TTC549 (cell line): ENCODE results near the gene SLC44A1.

Experiments
- FAIRE-seq: peaks from 2 replicates; lab custom pipeline; 2012; peaks lifted over from hg19 to GRCh38; lab: Jason Lieb, UNC

Gene SLC44A1

DNA sequence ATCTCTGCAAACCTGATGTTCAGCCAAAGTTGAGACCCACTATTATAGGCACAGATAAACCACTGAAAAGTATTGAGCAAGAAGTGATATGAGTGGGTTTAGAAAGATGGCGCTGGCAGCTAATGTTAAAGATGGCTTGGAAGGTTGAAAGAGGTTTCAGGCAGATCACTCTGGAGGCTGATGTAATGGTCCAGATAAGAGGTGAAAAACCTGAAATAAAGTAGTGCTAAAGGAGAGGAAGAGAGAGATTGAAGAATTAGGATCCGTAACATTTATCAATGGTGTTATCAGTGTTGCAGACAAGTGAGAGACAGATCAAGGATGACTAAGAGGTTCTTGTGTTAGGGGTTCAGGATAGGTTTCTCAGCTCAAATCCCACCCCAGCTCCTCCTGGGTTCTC, 58.3 kb downstream of the SLC44A1 start:
- FAIRE-seq = no peak

DNA sequence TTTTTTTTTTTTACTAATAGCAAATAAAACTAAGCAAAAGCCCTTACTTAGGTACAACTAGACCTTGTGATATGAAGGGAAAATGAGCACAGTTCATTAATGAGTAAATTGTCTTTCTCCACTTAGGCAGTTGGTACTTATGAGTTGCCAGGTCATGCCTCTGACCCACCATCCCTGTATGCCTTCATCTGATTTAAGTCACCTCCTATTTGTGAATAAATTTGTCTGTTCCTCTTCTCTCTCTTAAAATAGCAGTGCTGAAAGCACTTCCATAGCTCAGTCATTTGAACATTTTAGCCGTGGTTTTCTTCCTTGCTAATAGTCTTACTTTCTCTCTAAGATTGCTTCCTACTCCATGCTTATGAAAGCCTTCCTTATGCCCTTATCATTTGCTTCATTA, 61.4 kb downstream of the SLC44A1 start:
- no peak for FAIRE-seq

DNA sequence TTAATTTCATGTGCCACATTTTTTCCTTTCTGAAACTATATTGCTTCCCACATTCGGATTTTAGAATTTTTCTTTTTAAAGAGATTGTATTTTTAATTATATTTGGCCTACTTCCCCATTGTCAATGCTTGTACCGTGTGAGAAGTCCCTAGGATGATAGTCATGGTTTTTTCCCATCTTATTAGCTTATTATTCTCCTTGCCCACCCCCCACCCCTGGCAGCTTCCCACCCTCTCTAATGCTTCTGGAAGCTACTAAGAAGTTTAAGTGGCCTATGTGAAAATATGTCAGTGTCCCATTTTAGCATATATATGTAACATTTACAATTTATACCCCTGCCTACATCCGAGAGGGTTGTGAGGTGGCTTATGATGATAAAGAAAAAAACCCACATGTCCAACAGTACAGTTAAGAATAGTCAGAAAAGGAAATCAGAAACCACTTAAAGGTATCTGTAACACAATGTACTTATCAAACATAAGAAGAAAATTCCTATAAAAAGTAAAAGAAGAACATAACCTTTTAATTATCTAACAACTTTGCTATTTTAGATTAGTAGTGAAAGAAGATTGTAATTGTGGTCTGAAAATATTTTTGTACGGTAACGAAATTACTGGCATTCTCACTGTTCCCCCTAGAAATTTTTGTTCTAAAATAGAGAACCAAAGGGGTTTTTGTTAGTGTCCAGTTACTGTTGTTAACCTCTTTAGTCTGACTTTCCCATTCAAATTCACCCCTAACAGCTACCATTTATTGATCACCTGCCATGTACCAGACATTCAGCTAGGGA, 62.1 kb downstream of the SLC44A1 start:
- FAIRE-seq = no peak

DNA sequence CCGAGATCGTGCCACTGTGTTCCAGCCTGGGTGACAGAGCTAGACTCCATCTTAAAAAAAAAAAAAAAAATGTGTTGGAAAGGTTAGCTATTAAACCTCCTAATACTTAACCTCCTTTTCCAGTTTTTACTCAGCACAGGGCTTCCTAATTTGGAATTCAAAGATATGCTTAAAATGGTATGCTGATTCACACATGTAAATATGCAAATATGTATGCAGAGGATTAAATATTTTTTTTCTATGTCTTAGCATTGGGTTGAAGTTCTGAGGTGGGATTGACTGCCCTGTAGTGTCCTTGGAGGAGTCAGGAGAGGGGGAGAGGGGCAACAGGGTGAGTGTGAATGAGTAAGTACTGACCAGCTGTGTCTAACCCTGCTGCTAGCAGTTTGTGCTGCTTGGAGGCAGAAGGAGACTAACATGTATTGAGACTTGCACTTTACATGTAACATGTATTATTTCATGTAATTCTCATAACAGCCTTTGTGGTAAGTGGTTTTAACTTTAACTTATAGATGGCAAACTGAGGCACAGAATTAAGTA, 63.2 kb downstream of the SLC44A1 start:
- no peak for FAIRE-seq

DNA sequence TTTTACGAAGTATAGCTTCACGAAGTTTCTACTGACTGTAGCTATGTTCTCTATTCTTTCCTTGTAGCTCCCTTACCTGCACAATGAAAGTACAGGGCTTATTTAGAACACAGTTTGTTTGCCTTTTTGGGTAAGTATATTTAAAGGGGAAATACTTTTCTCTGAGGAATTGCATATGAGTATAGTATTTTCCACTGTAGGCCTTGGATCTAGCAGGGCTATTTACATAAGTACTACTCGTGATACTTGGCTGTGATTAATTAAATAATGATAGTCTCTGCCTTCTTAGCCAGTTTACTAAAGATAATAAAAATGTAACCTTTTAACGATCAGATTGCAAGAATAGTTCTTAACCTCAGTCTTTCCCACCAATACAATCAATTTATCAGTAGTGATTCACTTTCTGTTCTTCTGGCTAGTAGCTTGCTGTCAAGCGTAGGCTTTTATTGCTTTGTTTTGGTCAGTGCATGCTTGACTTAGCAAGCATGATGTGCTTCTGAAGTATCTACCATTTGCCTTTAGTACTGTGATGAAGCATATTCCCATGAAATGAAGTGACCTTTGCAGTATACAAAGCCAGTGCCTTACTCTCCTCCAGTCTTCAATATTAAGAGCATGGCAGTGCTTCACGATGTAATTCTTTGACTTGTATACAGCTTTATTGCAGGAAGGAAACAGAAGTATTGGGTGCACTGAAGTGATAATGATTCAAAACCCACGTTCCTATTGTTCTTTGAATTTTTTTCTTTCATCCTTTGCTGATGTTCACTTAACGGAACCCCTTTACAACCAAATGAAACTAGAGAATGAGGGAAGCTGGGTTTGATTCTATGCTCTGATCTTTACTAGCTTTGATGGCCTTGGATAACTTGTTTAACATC, 64.2 kb downstream of the SLC44A1 start:
- no peak for FAIRE-seq

DNA sequence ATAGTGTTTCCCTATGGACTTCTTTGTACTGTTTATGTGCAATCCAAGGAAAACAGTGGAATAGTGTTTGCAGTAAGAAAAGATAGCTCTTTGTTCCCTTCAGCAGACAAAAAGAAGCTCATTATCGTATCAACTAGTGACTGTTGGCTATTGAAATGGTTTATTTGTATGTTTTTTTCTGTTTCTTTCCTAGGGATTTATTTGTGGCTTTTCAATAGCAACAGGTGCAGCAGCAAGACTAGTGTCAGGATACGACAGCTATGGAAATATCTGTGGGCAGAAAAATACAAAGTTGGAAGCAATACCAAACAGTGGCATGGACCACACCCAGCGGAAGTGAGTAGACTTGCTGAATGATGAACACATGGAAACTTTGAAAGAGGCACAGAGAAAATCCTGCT, 65.1 kb downstream of the SLC44A1 start:
- no peak for FAIRE-seq

DNA sequence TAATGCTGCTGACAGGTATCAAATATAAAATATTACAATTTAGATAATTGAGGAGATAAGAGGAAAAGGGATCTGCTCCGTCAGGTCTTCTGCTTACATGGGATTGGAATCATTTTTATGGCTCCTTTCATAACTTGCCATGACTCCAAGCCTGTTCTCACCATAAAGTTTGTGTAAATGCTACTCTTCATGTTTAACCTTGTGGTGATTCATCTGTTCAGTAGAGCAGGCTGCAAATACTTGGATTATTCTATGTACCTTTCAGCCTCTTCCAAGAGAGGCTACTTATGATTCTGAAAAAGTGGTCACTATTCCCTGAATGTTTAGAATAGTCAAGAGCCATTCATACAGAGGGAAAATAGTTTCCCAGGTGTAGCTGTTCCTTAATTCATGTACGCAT, 66.9 kb downstream of the SLC44A1 start:
- FAIRE-seq = no peak

DNA sequence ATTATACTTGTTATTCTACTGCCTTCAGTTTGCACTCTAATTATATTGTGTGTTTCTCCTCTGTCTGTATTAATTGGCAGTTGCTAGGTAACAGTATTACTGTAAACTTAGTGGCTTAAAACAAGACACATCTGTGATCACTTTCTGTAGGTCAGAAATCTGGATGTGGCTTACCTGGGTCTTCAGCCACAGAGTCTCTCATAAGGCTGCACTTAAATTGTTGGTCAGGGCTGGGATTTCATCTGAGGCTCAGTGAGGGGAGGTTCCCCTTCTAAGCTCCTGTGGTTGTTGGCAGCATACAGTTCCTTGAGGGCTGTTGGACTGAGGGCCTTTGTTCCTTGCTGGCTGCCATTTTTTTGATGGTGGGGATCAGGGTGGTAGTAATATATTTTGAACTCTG, 68.8 kb downstream of the SLC44A1 start:
- no peak for FAIRE-seq

DNA sequence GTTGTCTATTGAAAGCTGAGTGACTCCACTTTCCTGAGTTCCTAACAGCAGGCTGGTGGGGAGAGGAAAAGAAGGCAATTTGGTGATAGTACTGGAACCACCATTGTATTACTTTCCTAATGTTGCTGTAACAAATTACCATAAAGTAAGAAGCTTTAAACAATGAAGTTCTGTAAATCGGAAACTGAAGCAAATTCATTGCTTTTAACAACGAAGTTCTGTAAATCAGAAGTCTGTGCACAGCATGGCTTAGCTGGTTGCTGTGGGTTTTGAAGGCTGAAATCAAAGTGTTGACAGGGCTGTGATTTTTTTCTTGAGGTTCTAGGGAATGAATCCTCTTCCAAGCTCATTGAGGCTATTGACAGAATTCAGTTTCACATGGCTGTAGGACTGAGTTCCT, 72.3 kb downstream of the SLC44A1 start:
- no peak for FAIRE-seq

DNA sequence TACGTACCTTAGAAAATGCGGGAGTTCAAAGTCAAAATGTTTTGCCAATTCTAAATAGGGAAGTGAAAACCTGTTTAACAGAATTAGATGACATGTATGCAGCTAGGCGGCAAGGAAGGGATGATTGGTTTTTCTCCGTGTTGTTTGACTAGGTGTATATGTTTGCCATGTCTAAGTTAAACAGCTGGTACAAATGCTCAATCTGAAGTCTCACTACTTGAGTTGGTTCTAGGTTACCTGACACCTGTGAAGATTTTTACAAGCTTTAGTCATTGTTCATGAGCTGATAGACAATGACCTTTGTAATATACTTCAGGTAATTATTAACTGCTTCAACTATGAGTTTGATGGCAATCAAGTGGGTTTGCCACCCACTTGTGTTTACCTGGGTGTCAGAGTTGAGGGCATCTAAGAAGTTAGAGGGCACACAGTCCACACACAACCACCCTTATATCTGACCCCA, 74.3 kb downstream of the SLC44A1 start:
- no peak for FAIRE-seq

DNA sequence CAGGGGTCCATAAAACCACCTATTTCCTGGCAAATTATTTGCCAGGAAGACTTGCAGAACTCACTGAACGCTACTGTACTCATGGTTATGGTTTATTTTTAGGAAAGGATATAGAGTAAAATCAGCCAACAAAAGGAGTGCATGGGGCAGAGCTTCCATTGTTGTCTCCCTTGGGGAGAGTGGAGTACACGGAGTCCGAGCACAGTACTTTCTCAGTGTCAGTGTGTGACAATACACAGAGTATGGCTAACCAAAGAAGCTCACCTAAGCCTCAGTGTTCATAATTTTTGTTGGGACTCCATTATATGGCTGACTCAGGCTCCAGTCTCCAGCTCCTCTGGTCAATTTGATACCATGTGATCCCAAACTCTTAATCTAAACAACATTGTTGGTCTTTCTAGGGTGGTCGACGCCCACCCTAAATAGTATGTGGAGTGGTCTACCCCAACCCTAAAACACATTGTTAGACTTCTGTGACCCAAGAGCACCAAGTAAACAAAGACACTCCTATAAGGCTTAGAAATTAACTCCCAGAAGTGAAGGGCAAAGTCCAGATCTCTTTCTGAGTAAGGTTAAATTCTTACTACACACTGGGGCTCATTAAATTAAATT, 74.9 kb downstream of the SLC44A1 start:
- no peak for FAIRE-seq

DNA sequence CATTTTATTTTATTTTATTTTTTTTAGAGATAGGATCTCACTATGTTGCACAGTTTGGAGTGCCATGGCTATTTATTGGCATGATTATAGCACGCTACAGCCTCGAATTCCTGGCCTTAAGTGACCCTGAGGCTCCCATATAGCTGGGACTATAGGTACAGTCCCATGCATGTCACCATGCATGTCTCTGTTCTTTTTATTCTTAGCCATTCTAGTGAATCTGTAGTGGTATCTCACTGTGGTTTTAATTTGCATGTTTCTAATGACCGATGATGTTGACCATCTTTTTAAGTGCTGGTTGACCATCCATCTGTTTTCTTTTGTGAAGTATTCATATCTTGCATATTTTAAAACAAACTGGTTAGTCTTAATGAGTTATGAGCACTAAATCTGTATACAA, 76.1 kb downstream of the SLC44A1 start:
- no peak for FAIRE-seq

DNA sequence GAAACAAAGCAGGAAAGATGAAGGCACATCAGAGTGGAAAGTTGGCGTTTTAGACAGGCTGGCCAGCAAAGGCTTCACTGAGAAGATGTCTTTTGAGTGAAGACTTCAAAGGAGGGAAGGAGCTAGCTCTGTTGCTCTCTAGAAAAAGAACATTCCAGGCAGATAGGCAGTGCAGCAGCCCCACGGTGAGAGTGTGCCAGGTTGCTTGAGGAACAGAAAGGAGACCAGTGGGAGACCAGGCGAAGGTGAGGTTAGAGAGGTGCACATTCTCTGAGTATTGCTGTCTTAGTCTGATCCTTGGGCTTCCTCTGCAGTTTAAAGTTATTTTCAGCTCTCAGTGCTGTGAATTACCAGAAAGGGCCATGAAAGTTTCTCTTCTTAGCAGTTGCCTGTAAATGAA, 83.8 kb downstream of the SLC44A1 start:
- no peak for FAIRE-seq

DNA sequence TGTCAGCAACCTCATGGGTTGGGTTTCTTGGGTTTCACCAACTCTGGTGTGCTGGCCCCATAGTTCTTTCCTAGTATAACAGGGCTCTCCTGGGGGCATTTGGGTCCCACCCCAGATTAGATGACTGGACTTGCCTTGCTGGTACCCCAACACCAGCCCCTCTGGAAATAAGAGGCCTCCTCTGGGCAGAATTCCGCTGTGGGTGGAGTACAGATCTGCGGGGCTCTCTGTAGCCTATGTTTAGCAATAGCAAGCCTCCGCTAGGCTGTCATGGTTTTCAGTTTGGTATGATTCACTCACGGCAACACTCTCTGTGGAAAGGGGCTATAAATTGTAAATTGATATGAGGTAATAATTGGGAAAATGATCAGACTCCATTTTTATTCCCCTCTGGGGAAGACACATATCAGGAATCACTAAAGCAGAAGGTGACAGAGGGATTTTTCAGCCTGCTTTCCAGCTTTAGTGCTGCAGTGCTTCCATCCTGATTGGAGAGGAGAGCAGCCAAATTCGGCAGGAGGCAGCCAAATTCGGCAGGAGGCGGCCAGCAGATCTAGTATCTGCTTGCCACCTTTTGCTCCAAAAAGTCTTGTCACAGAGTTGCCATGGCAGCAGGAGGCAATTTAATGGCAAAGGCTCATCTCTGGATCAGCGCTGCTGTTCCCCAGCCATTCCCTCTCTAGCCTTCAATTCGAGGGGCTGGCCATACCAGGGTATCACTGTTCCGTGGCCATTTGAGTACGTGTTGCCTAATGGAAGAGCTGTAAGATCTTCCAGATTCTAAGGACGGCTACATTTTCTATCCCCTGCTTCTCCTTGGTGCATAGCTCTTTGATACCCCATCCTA, 84.6 kb downstream of the SLC44A1 start:
- no peak for FAIRE-seq

DNA sequence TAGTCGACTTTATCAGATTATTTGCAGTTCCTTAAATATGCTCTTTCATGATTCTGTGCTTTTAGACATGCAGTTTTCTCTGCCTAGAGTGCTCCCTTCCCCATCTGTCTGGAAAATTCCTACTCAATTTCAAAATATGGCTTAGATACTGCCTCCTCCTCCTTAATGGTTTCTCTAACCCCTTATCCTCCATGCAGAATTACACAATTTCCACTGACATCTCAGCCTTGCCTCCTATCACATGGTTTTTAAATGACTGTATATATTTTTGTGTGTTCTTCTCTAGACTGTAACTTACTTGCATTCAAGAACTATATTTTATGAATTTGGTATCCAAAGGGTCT, 85.2 kb downstream of the SLC44A1 start:
- FAIRE-seq = no peak

DNA sequence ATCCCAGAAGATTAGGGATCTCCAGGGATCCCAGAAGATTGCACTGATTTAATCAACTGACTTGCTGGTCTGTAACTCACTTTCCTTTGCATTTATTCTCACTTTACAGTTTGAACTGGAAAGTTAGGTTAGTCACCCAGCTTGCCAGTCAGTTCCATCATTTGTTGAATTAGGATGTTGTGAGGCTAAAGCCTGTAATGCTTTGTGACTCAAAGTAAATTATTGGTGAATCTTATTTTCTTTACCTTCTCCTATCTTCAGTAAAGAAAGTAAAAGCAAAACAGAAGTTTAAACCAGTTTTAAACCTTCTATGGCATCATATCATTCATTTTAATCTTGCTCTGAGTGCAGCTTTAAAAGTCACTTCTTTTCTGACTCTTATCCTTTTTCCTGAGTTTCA, 85.8 kb downstream of the SLC44A1 start:
- no peak for FAIRE-seq

DNA sequence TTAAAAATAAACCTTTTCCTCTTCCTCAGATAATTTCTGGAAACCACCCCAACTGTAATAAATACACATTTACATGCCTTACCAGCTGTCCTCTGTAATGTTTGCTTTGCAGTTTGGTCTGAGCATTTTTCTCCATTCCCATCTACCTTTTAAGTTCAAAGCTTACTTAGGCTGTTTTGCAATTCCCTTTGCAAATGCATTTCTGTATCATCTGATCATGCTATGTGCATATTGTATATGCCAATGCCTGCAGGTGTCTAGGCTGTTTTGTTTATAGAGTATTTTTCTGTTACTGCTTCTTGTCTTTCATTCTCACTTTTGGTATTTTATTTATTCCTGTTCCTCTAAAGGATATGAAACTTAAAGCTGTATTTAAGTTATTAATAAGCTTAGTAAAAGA, 86.3 kb downstream of the SLC44A1 start:
- no peak for FAIRE-seq

DNA sequence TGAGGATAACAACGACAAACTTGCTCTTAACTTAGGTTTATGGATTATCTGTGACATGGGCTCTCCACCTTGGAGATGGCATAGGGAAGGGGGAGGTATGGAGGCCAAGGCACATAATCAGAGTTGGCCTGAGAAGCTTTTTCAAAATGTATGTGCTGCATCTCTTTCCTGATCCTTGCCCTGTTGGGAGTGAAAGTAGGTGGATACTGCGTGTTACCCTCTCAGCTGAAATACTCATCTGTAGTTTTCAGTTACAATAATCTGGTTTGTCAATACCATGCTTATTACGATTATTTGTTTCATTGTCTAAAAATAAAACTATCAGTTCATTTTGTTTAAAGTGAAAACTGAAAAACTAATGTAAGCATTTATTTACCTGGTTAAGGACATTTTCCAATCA, 86.7 kb downstream of the SLC44A1 start:
- no peak for FAIRE-seq

DNA sequence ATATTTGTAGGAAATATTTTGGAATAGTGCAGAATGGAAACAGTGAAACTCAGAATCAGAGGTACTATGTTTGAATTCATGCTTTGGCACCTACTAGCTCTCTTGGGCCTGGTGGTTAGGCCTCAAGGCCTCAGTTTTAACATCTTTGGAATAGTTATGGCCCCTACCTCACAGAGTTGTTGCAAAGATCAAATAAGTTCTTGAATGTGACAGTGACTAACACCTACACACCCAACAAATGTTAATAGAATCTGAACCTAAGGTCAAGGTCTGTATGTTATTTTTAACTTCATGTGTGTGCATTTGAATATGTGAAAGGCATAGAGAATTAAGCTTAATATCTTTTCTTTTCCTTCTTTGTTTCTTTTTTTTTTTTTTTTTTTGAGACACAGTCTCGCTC, 87.3 kb downstream of the SLC44A1 start:
- no peak for FAIRE-seq

DNA sequence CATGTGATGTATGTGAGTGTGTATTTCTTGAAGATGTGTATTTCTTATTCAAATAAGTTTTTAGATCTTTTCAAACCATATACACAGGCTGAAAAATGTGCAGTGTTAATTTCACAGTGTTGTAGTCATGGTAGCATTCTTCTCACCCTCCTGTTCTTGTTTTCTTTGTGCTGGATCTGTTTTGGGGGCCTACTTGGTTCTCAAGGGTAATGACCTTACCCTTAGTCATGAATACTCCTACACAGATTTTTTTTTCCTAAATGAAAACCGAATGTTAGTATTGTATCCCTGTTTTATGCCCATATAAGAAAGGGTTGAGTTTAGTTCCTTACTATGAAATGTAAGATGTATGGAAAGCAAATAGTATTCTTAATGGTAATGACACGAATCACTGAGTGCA, 88.0 kb downstream of the SLC44A1 start:
- FAIRE-seq = no peak

DNA sequence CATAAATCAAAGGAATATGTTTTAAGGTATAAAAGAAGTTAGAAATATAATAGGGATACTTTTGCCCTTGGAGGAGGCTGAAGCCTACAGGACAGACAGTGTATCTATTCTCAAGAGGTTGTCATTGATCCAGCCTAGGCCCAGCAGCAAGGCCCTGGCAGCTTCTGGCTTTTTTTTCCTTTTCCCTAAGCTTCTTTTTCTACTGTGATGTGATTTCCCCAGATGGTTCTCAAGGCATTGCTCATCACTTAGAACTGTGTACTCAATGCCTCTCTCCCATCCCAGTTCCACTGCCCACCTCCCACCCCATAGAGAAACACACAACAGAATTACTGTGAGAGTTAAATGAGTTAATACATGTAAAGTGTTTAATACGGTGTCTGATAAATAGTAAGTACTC, 88.6 kb downstream of the SLC44A1 start:
- FAIRE-seq = no peak

DNA sequence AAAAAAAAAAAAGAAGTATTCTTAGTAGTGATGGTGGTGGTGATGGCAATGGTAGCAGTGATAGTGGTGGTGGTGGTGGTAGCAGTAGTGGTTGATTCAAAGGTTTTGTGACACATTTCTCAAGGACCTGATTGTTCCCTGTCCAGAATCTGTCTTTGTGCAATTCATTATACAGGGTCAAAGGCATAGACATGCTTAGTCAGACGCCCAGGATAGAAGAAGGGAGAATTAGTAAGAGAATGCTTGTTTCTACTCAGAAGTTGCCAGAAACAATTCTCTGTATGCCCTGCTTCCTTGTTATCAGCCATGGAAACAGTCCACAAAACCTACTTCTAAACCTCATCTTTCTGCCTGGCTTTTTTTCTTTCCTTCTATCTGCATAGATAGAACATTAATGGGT, 89.4 kb downstream of the SLC44A1 start:
- no peak for FAIRE-seq
